Stimulated activated CD4-positive, alpha-beta T cell treated with anti-CD3 and anti-CD28 coated beads, Interleukin-4, amount 100 ng/mL, for 1 hour (primary cell): Measurements from ENCODE around the gene CRB1.

Source experiments
- DNase-seq: peaks from one replicate; pipeline ENCODE4 v3.0.0-alpha.2; 2020

Gene CRB1

GRCh38 chr1:197351821-197352440 is 83.9 kb downstream of the CRB1 start:
- DNase-seq, result no peak

GRCh38 chr1:197355248-197355995 is 87.4 kb downstream of the CRB1 start:
- DNase-seq, result no peak

- DNase-seq, result no peak
These were observed 88.9 kb downstream of the CRB1 start for GRCh38 chr1:197356723-197357533.

- no peak for DNase-seq
These were observed 90.9 kb downstream of the CRB1 start for GRCh38 chr1:197358959-197359358.

GRCh38 chr1:197360068-197360467 is 92.0 kb downstream of the CRB1 start:
- no peak for DNase-seq

- no peak for DNase-seq
These were observed 94.8 kb downstream of the CRB1 start for GRCh38 chr1:197362871-197363270.

- DNase-seq, result no peak
These were observed 95.8 kb downstream of the CRB1 start for GRCh38 chr1:197363855-197364254.

- DNase-seq, result no peak
These were observed 98.9 kb downstream of the CRB1 start for GRCh38 chr1:197366996-197367395.

- no peak for DNase-seq
These were observed 99.6 kb downstream of the CRB1 start for GRCh38 chr1:197367627-197368026.

GRCh38 chr1:197374428-197374827 is 106.4 kb downstream of the CRB1 start:
- no peak for DNase-seq

GRCh38 chr1:197384471-197384870 is 116.4 kb downstream of the CRB1 start:
- DNase-seq, result no peak

- no peak for DNase-seq
These were observed 120.7 kb downstream of the CRB1 start for GRCh38 chr1:197388801-197389200.

GRCh38 chr1:197390856-197391255 is 122.8 kb downstream of the CRB1 start:
- DNase-seq, result no peak

GRCh38 chr1:197391303-197392226 is 123.5 kb downstream of the CRB1 start:
- DNase-seq, result no peak

- DNase-seq, result no peak
These were observed 124.5 kb downstream of the CRB1 start for GRCh38 chr1:197392541-197392940.

- DNase-seq, result no peak
These were observed 125.1 kb downstream of the CRB1 start for GRCh38 chr1:197393105-197393504.

GRCh38 chr1:197393772-197394171 is 125.7 kb downstream of the CRB1 start:
- no peak for DNase-seq

GRCh38 chr1:197394831-197395608 is 127.0 kb downstream of the CRB1 start:
- no peak for DNase-seq

- DNase-seq, result no peak
These were observed 129.8 kb downstream of the CRB1 start for GRCh38 chr1:197397895-197398294.

- no peak for DNase-seq
These were observed 131.9 kb downstream of the CRB1 start for GRCh38 chr1:197399755-197400521.

- DNase-seq, result no peak
These were observed 132.5 kb downstream of the CRB1 start for GRCh38 chr1:197400522-197400902.
